Gastrocnemius medialis (tissue), 4 donors: ENCODE results near the gene BCL10.

ENCODE experiments used
- CTCF ChIP-seq, 5 experiments: fragments of 450-650 bp in 3 of 5; fragments of 200-600 bp in 2 of 5; sonication (generic) in 2 of 5; IDR thresholded peaks in 4 of 5; conservative IDR thresholded peaks in 1 of 5; 1 replicate in 4 of 5; 2 replicates in 1 of 5; pipeline ENCODE4 v1.5.1; 2016 to 2019; ENCODE audit warnings: antibody characterized with exemption in 5 of 5, mild to moderate bottlenecking in 3 of 5, moderate library complexity in 3 of 5
- POLR2A ChIP-seq, 2 donors: fragments of 450-650 bp; IDR thresholded peaks; one replicate each; pipeline ENCODE4 v1.6.1; 2017; ENCODE audit warnings: antibody characterized with exemption in 2 of 2, mild to moderate bottlenecking in 2 of 2, moderate library complexity in 2 of 2

- no peak for TF ChIP-seq CTCF (IDR thresholded peaks at IDR 0.05 in 4 of 5, conservative IDR thresholded peaks at IDR 0.05 in 1 of 5)
- no peak for TF ChIP-seq POLR2A (IDR thresholded peaks at IDR 0.05)
Measured at GRCh38 chr1:85303440-85304162, 27.2 kb upstream of the BCL10 start.
